ENCODE results near the gene ART3.

DNA sequence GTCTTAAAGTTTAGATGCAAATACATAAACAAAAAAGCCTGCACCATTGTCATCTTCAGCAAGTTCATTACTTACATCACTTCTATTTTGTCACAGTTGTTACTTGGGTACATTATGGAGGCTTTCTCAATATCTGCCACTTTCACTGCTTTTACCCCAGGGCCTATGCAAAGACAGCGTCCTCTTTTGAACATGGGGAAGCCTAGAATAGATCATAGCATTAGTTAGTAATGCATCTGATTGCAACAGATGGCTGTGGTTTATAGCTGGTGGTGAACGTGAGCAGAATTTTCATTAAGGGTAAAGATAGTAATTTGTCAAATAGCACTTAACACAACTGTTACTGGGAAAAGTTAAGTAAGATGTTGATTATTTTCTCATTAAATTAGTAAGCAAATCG is 39.4 kb upstream of the ART3 start:
- TF ChIP-seq MYBL2 (IDR thresholded peaks at IDR 0.05; ENCODE audit: low read depth): no peak
- no peak for TF ChIP-seq MYBL2 (CRISPR knock-in tag; IDR thresholded peaks at IDR 0.05; ENCODE audit: borderline replicate concordance)
- TF ChIP-seq POLR2A (conservative IDR thresholded peaks at IDR 0.05): no peak
- TF ChIP-seq ZEB2 (IDR thresholded peaks at IDR 0.05): no peak
- TF ChIP-seq, protein P1, sequence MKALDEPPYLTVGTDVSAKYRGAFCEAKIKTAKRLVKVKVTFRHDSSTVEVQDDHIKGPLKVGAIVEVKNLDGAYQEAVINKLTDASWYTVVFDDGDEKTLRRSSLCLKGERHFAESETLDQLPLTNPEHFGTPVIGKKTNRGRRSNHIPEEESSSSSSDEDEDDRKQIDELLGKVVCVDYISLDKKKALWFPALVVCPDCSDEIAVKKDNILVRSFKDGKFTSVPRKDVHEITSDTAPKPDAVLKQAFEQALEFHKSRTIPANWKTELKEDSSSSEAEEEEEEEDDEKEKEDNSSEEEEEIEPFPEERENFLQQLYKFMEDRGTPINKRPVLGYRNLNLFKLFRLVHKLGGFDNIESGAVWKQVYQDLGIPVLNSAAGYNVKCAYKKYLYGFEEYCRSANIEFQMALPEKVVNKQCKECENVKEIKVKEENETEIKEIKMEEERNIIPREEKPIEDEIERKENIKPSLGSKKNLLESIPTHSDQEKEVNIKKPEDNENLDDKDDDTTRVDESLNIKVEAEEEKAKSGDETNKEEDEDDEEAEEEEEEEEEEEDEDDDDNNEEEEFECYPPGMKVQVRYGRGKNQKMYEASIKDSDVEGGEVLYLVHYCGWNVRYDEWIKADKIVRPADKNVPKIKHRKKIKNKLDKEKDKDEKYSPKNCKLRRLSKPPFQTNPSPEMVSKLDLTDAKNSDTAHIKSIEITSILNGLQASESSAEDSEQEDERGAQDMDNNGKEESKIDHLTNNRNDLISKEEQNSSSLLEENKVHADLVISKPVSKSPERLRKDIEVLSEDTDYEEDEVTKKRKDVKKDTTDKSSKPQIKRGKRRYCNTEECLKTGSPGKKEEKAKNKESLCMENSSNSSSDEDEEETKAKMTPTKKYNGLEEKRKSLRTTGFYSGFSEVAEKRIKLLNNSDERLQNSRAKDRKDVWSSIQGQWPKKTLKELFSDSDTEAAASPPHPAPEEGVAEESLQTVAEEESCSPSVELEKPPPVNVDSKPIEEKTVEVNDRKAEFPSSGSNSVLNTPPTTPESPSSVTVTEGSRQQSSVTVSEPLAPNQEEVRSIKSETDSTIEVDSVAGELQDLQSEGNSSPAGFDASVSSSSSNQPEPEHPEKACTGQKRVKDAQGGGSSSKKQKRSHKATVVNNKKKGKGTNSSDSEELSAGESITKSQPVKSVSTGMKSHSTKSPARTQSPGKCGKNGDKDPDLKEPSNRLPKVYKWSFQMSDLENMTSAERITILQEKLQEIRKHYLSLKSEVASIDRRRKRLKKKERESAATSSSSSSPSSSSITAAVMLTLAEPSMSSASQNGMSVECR (CRISPR knock-in tag; IDR thresholded peaks at IDR 0.05): no peak
- TF ChIP-seq ZNF561 (CRISPR knock-in tag; conservative IDR thresholded peaks at IDR 0.05): no peak
- TF ChIP-seq ZNF707 (CRISPR knock-in tag; conservative IDR thresholded peaks at IDR 0.05): no peak
- TF ChIP-seq ZNF274 (IDR thresholded peaks at IDR 0.05; ENCODE audit: borderline replicate concordance, low read depth, low read length): no peak
- TF ChIP-seq GTF2F1 (IDR thresholded peaks at IDR 0.05; ENCODE audit: low read depth, low read length): no peak
- no peak for TF ChIP-seq FOXA1 (IDR thresholded peaks at IDR 0.05; ENCODE audit: borderline replicate concordance)
- no peak for TF ChIP-seq ZNF668 (CRISPR knock-in tag; IDR thresholded peaks at IDR 0.05)
